Measurements from ENCODE around the gene ISG15. TPM values are rescaled to one million over a fixed set of nuclear protein-coding genes. Genes with fewer than 3 reads are reported as not detected.
"Not testable (repeated sequence)": the region's sequence is repeated elsewhere in the genome, so short reads cannot be mapped to it uniquely, and the experiment has no call there.

The ISG15 gene
- total RNA-seq, 1 experiment from 2014 or later: 201 TPM

- not testable (repeated sequence) for DNase-seq (ENCODE audit: low read depth in 1 of 2, low spot score in 2 of 2); H3K9me3 ChIP-seq (replicated peaks); H3K4me3 ChIP-seq; H3K27me3 ChIP-seq (replicated peaks); H3K27ac ChIP-seq
- Histone ChIP-seq H3K4me1 (replicated peaks) (peaks cover 16% of the 10 kb centered on the region), H3K36me3 (peaks cover 23% of the 10 kb centered on the region)
Measured at GRCh38 chr1:994546-994945, 18.8 kb upstream of the ISG15 start.

GRCh38 chr1:995665-996633, 17.3 kb upstream of the ISG15 start:
- no peak for DNase-seq (ENCODE audit: low read depth in 1 of 2, low spot score in 2 of 2)
- H3K9me3 ChIP-seq (replicated peaks): peaks cover 10% of the 10 kb centered on the region; the same call in 1 of the 2 replicates
- peaks cover 25% of the 10 kb centered on the region for H3K4me1 ChIP-seq (replicated peaks)
- no peak overlapping the region for H3K4me3 ChIP-seq
- peaks cover 28% of the 10 kb centered on the region for H3K36me3 ChIP-seq
- no peak overlapping the region for H3K27ac ChIP-seq
- H3K27me3 ChIP-seq (replicated peaks): no peaks in the 10 kb centered on the region

- no peak for DNase-seq (ENCODE audit: low read depth in 1 of 2, low spot score in 2 of 2)
- Histone ChIP-seq H3K36me3 (peaks cover 31% of the 10 kb centered on the region), H3K27me3 (replicated peaks) (no peaks in the 10 kb centered on the region), H3K27ac (no peak overlapping the region), H3K4me1 (replicated peaks) (peaks cover 33% of the 10 kb centered on the region), H3K9me3 (replicated peaks) (peaks cover 8% of the 10 kb centered on the region; the same call in 1 of the 2 replicates), H3K4me3 (no peak overlapping the region)
Measured at GRCh38 chr1:996851-997712, 16.2 kb upstream of the ISG15 start.

DNA sequence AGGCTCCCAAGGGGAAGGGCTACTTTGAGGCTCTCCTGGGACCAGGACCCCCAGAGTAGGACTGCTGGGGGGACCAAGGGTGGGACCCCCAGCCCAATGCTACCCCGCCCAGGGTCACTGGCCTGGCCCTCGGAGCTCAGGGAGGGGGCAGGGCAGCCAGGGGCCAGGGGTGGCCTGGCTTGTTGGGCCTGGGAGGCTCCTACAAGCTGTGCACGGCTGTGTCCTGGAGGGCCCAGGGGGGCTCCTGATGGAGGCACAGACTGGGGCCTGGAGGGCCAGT, 15.6 kb upstream of the ISG15 start:
- no peak overlapping the region for H3K4me3 ChIP-seq
- H3K9me3 ChIP-seq (replicated peaks): peaks cover 6% of the 10 kb centered on the region; the same call in 1 of the 2 replicates
- peaks cover 31% of the 10 kb centered on the region for H3K36me3 ChIP-seq
- H3K27me3 ChIP-seq (replicated peaks): no peaks in the 10 kb centered on the region
- no peak for DNase-seq (ENCODE audit: low read depth in 1 of 2, low spot score in 2 of 2)
- peaks cover 33% of the 10 kb centered on the region for H3K4me1 ChIP-seq (replicated peaks)
- H3K27ac ChIP-seq: no peak overlapping the region

DNA sequence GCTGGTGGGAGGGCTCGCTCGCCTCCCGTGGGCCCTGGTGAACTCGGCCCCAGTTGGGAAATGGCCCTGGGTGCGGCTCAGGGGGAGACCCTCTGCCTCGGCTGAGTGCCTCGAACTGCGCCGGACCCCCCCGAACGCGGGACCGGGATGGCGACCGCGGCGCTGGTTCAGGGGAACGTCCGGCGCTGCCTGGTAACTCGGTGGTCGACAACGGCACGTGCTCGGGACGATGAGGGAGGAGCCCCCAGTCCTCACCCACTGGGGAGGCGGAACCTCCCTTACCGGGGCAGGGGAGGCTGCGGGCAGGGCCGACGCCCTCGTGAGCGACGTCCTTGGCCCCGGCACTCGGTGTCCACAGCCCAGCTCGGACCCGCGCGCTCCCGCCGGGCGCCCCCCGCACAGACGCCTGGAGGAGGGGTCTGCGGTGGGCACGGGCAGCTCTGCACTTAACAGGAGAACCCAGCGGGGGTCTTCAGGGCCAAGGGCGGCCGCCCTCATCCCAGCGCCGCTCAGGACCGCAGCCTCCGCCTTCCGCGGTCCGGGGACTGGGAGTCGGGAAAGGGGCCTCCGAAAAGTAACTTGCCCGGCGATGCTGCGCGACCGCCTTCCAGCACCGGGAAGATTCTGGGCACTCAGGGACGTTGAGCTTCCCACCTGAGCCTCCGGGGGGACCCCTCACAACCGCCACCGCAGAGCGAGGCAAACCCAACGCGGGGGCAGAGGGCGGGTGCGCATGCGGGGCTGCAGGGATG, 15.1 kb upstream of the ISG15 start:
- H3K27me3 ChIP-seq (replicated peaks): no peaks in the 10 kb centered on the region
- peaks cover 6% of the 10 kb centered on the region; the same call in 1 of the 2 replicates for H3K9me3 ChIP-seq (replicated peaks)
- H3K4me3 ChIP-seq: peak overlapping the region; percentile 66
- DNase-seq (ENCODE audit: low read depth in 1 of 2, low spot score in 2 of 2): no peak
- H3K4me1 ChIP-seq (replicated peaks): peaks cover 33% of the 10 kb centered on the region
- H3K36me3 ChIP-seq: peaks cover 31% of the 10 kb centered on the region
- no peak overlapping the region for H3K27ac ChIP-seq

DNA sequence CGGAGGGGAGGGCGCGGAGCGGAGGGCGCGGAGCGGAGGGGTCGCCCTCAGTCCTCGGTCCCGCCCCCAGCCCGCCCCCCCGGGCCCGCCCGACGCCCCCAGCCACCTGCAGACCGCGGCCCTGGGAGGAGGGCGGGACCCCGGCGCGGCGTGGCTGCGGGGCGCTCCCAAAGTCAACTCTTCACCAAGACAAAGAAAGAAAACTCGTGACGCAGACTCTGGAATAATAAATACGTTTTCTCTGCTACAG, 14.6 kb upstream of the ISG15 start:
- Histone ChIP-seq H3K27ac (peak overlapping the region; percentile 100), H3K4me3 (peak overlapping the region; percentile 66), H3K27me3 (replicated peaks) (no peaks in the 10 kb centered on the region), H3K4me1 (replicated peaks) (peaks cover 33% of the 10 kb centered on the region), H3K36me3 (peaks cover 31% of the 10 kb centered on the region), H3K9me3 (replicated peaks) (peaks cover 6% of the 10 kb centered on the region; the same call in 1 of the 2 replicates)
- DNase-seq (ENCODE audit: low read depth in 1 of 2, low spot score in 2 of 2): no peak

- peaks cover 31% of the 10 kb centered on the region for H3K36me3 ChIP-seq
- peak overlapping the region; percentile 66 for H3K4me3 ChIP-seq
- peak; percentile 56 to 57 for DNase-seq (ENCODE audit: low read depth in 1 of 2, low spot score in 2 of 2)
- no peaks in the 10 kb centered on the region for H3K27me3 ChIP-seq (replicated peaks)
- peak overlapping the region; percentile 100 for H3K27ac ChIP-seq
- H3K4me1 ChIP-seq (replicated peaks): peaks cover 33% of the 10 kb centered on the region
- H3K9me3 ChIP-seq (replicated peaks): peaks cover 6% of the 10 kb centered on the region; the same call in 1 of the 2 replicates
Measured at GRCh38 chr1:998995-999724, 14.1 kb upstream of the ISG15 start.

DNA sequence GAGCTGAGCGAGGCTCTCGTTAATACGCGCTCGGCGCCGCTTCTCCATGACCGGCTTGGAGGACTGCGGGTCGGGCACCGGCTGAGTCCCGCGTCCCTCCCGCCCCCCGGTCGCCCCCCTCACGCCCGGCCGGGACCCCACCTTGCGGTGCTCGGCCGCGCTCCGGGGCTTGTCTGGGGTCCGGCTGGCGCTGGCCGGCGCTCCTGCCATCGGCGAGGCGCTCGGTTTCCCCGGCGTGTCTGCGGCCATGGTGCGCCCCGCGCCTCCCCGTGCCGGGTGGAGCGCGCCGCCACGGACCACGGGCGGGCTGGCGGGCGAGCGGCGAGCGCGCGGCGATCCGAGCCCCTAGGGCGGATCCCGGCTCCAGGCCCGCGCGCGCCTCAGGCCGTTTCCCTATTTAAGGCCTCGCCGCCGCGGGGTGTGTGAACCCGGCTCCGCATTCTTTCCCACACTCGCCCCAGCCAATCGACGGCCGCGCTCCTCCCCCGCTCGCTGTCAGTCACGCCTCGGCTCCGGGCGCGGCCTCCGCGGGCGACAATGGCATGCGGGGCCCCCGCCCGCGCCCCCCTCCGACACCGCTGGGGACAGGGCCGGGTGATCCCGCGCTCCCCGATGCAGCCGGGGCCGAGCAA, 13.5 kb upstream of the ISG15 start, which contains the start of gene HES4:
HES4 (minus strand) TSS at position 373 of the 632 bp plus-strand sequence; CDS start at position 249, 124 bp downstream.
- no peaks in the 10 kb centered on the region for H3K27me3 ChIP-seq (replicated peaks)
- H3K4me1 ChIP-seq (replicated peaks): peaks cover 33% of the 10 kb centered on the region
- peak within 1 kb of the TSS; percentile 100 for H3K27ac ChIP-seq
- peak within 1 kb of the TSS; percentile 66 for H3K4me3 ChIP-seq
- peaks cover 6% of the 10 kb centered on the region; the same call in 1 of the 2 replicates for H3K9me3 ChIP-seq (replicated peaks)
- peaks cover 31% of the 10 kb centered on the region for H3K36me3 ChIP-seq
- DNase-seq (ENCODE audit: low read depth in 1 of 2, low spot score in 2 of 2): peak; percentile 96

DNA sequence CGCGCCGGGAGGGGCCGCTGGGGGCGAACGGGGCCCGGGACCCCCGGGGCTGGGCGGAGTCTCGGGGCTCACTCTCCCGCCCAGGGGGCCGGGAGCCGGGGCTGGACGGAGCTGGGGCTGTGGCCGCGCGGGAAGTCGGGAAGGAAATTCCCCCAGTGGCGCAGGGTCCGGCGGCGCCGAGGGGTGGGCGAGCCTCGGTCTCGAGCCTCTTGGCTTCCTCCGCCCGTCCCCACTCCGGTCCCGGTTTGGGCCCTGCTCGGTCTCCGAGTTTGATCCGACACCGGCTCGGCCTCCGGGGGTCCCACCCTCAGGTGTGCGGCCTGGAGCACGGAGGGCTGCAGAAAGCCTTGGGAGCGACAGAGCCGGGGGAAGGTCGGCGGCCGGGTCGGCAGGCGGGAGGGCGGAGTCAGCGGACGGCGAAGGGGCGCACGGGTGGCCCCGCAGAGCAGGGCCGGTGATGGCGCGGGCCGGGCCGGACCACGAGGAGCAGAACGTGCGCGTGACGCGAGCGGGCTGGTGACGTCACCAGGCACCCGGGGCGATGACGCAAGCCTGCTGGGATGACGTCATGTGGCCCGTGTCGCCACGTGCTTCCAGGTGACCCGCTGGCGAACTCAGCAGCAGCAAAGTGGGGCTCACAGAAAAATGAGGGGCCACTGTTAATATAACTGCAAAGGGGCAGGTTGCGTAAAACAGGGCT, 12.8 kb upstream of the ISG15 start:
- no peaks in the 10 kb centered on the region for H3K27me3 ChIP-seq (replicated peaks)
- H3K4me3 ChIP-seq: peak overlapping the region; percentile 66
- DNase-seq (ENCODE audit: low read depth in 1 of 2, low spot score in 2 of 2): peak; percentile 89 to 93
- peaks cover 6% of the 10 kb centered on the region; the same call in 1 of the 2 replicates for H3K9me3 ChIP-seq (replicated peaks)
- peak overlapping the region; percentile 100 for H3K27ac ChIP-seq
- peaks cover 31% of the 10 kb centered on the region for H3K36me3 ChIP-seq
- peaks cover 33% of the 10 kb centered on the region for H3K4me1 ChIP-seq (replicated peaks)

DNA sequence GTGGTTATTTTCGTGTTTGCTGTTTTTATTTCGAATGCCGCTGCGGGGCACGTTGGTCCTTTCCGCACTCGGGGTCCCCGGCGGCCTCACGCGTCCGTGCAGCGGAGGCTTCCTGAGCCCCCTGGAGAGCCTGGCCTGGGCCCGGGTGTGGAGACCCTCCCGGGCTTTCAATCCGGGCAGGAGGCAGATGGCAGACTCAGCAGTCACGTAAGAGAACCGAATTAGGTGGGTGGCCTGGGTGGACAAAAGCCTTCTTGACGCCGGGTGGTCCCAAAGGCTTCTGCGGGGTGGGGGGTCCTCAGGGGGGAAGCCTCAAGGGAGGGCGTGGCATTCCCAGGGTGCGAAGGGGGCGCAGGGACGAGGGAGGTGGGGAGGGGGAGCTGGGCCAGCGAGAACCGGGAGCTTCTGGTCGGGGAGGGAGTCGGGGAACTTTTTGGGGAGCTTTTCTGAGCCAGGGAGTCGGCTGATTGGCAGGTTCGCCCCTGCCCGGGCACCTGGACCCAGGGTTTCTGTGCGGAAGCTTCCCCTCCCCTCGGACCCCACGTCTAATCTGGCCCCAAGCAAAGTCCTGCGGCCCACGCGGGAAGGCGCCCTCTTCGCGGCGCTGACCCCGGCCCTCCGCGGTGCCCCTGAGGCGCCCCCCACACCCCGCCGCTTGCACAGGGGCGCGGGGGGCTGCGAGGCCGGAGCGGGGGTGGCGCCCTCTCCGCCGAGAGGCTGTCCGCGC, 12.1 kb upstream of the ISG15 start:
- Histone ChIP-seq H3K4me3 (peak overlapping the region; percentile 66), H3K27ac (peak overlapping the region; percentile 100), H3K36me3 (peaks cover 31% of the 10 kb centered on the region), H3K4me1 (replicated peaks) (peaks cover 33% of the 10 kb centered on the region), H3K9me3 (replicated peaks) (peaks cover 6% of the 10 kb centered on the region; the same call in 1 of the 2 replicates), H3K27me3 (replicated peaks) (no peaks in the 10 kb centered on the region)
- peak in 1 of 2 experiments; percentile 81 for DNase-seq (ENCODE audit: low read depth in 1 of 2, low spot score in 2 of 2)

DNA sequence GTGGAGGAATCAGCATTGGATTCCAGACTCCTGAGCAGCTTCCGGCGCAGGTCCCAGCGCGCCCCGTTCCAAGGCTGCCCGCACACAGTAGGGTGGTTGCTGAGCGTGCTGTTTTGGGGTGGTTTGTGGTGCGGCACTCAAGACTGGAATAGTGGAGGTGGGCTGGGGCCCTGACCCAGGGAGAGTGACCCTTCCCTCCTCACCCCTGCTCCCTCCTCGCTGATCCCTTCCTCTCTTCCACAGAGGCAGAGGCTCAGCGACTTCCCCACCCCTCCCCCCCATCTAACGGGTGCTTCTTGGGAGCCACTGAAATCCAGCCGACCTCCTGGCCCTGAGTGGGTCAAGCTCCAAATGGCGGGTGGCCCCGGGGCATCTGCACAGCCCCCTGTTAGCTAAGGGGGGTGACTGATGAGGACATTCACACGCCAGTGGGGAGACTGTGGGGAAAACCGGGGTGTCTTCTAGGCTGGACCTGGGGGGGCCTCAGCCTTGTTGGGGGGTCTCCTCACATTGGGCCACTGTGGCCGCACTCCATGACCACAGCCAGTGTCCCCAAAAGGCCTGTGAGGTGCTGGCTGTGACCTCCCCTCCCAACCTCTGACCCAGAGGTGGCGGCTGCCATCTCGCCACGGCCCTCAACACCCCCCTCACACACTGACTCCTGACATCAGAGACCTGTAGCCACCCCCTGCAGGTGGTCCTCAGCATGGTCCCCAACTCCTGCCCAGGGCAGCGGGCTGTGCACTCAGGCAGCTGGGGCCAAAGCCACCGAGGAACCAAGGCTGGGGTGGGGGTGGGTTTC, 9.5 kb upstream of the ISG15 start:
- H3K4me1 ChIP-seq (replicated peaks): peaks cover 24% of the 10 kb centered on the region
- DNase-seq (ENCODE audit: low read depth in 1 of 2, low spot score in 2 of 2): no peak
- H3K36me3 ChIP-seq: peaks cover 14% of the 10 kb centered on the region
- H3K27me3 ChIP-seq (replicated peaks): no peaks in the 10 kb centered on the region
- H3K9me3 ChIP-seq (replicated peaks): peaks cover 6% of the 10 kb centered on the region; the same call in 1 of the 2 replicates
- H3K4me3 ChIP-seq: no peak overlapping the region
- H3K27ac ChIP-seq: no peak overlapping the region

Data from SJSA1 (cell line).